Measurements from ENCODE around the gene NCMAP. TPM values are rescaled to one million over a fixed set of nuclear protein-coding genes. Genes with fewer than 3 reads are reported as not detected.

The NCMAP gene
- total and polyA plus RNA-seq, 2 of the 4 experiments (the other 2 are of a cell fraction), result not detected

- H3K56ac ChIP-seq (ENCODE audit: extremely low read depth, insufficient read depth, low read length), result no peak overlapping the region
- WGBS, 2 experiments (ENCODE audit: extremely low coverage in 2 of 2, insufficient read length in 1 of 2), result 80% methylated on average over 1 of the region's 10 CpGs; no CpG with 5 or more reads in 1 of the 2 experiments
- H3K4ac ChIP-seq (ENCODE audit: low read depth, low read length), result no peak overlapping the region
- no peak overlapping the region for H2BK120ac ChIP-seq (ENCODE audit: low read depth, low read length)
- H3K36me3 ChIP-seq (ENCODE audit: control insufficient read depth, insufficient read depth, low read length), result no peaks in the 10 kb centered on the region
- no peaks in the 10 kb centered on the region; the same call in 1 of the 2 replicates for H3K4me1 ChIP-seq (ENCODE audit: control insufficient read depth, insufficient read depth, low read length)
- no peak overlapping the region for H2BK15ac ChIP-seq (ENCODE audit: low read depth, low read length)
- H2BK20ac ChIP-seq (ENCODE audit: low read depth, low read length), result no peak overlapping the region
- no peak overlapping the region for H4K91ac ChIP-seq (ENCODE audit: insufficient read depth, low read depth, low read length)
- no TSS peak for BruUV-seq (replicated peaks)
- H2AK9ac ChIP-seq (replicated peaks; ENCODE audit: low read depth, low read length, poor library complexity), result no peak overlapping the region
- H3K14ac ChIP-seq (replicated peaks; ENCODE audit: low read depth, low read length), result no peak overlapping the region
- H3K9me1 ChIP-seq (ENCODE audit: insufficient read depth, low read length), result no peaks in the 10 kb centered on the region; the same call in 1 of the 2 replicates
- no peak overlapping the region for H3K9ac ChIP-seq (ENCODE audit: low read depth, low read length)
- CTCF ChIA-PET, result interaction anchor here (0.6 kb wide), 2 partner anchors 25 to 1282 kb away, joined by 3 read pairs; no protein-coding TSS in a partner anchor
- dilution Hi-C loops (cut with HindIII; ENCODE audit: low sequenced_read_pairs, unreplicated experiment), result no loop called here
- no peak overlapping the region for H3K23ac ChIP-seq (ENCODE audit: low read depth, low read length)
- no peaks in the 10 kb centered on the region for H3K9me3 ChIP-seq (ENCODE audit: control insufficient read depth, insufficient read depth, low read length)
- H3K79me1 ChIP-seq (ENCODE audit: low read depth in 1 of 2, low read length in 2 of 2), result no peaks in the 10 kb centered on the region
- TF ChIP-seq RCOR1 (IDR thresholded peaks at IDR 0.05; ENCODE audit: insufficient replicate concordance, low read length) (no peak), SMC3 (IDR thresholded peaks at IDR 0.05; ENCODE audit: low read depth, low read length) (no peak), CEBPB (IDR thresholded peaks at IDR 0.05; ENCODE audit: low read depth, low read length) (no peak), CTCF (conservative IDR thresholded peaks at IDR 0.05; ENCODE audit: low read depth, low read length) (no peak), MAZ (IDR thresholded peaks at IDR 0.05; ENCODE audit: borderline replicate concordance, low read depth, low read length) (no peak), MAFK (IDR thresholded peaks at IDR 0.05; ENCODE audit: low read depth, low read length) (no peak), BHLHE40 (IDR thresholded peaks at IDR 0.05; ENCODE audit: low read depth, low read length) (no peak), POLR2A (IDR thresholded peaks at IDR 0.05; ENCODE audit: low read depth, low read length) (no peak), NFE2L2 (IDR thresholded peaks at IDR 0.05; ENCODE audit: low read depth, low read length) (no peak), ELK1 (IDR thresholded peaks at IDR 0.05; ENCODE audit: borderline replicate concordance, low read depth, low read length) (no peak)
- peak; percentile 32 for DNase-seq
- no peak overlapping the region for H2BK5ac ChIP-seq (ENCODE audit: low read depth, low read length, poor library complexity, severe bottlenecking)
- peaks cover 55% of the 10 kb centered on the region for H3K27me3 ChIP-seq (ENCODE audit: control insufficient read depth, insufficient read depth, low read length)
- no peak overlapping the region for H4K5ac ChIP-seq (ENCODE audit: low read depth, low read length)
- intact Hi-C loops (cut with micrococcal nuclease), result no loop called here
- no peak overlapping the region for H2AK5ac ChIP-seq (ENCODE audit: low read depth, low read length)
- no peak overlapping the region for H2AFZ ChIP-seq (replicated peaks; ENCODE audit: low read length, poor library complexity)
- in situ Hi-C loops (cut with MboI; ENCODE audit: low sequenced_read_pairs), result no loop called here
- H3K27ac ChIP-seq (ENCODE audit: insufficient read depth, low read length), result no peak overlapping the region
- POLR2A ChIA-PET (ENCODE audit: unreplicated experiment), result interaction anchor here (0.6 kb wide), 1 partner anchor 11 kb away, joined by 3 read pairs; no protein-coding TSS in a partner anchor
- H4K20me1 ChIP-seq (ENCODE audit: insufficient read depth, low read length), result no peaks in the 10 kb centered on the region
- ATAC-seq (ENCODE audit: low read depth), result 0 out of 2 replicates have a peak, but pooled peaks have one; percentile 35
- no peak overlapping the region for H3K4me2 ChIP-seq (ENCODE audit: low read depth, low read length)
- H3K18ac ChIP-seq (ENCODE audit: low read depth, low read length), result no peak overlapping the region
- H3K4me3 ChIP-seq (ENCODE audit: insufficient read depth, low read depth, low read length), result no peak overlapping the region
- no peak overlapping the region for H4K8ac ChIP-seq (ENCODE audit: low read depth in 2 of 2, low read length in 2 of 2)
These were observed 3.8 kb upstream of the NCMAP start for GRCh38 chr1:24551960-24552571.
